ENCODE measurements around the gene PRPF19.
A peak's percentile ranks its signal among the peaks of the same experiment; 100 is the strongest.

PRPF19 gene

DNA sequence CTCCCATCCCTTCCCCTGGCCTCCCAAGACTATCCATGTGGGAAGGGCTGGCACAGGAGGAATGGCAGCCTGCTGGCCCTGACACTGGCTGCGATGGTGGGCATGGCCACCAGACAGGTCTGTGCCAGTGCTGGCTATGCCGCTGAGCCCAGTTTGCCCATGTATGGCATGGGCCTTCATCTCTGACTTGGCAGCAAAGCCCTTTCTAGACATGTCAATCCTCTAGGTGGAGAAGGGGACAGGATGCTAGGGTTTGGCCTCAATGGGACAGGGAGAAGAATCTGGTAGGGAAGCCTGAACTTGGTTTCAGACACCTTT lies 30.3 kb downstream of the PRPF19 start:
- no peak overlapping the region for H3K4me2 ChIP-seq (ENCODE audit: insufficient read depth, low read length)
- H3K9ac ChIP-seq (ENCODE audit: low read depth, low read length) = no peak overlapping the region
- no peaks in the 10 kb centered on the region for H3K79me2 ChIP-seq (ENCODE audit: insufficient read depth, low read length)
- DNase-seq = no peak
- H3K27me3 ChIP-seq (ENCODE audit: insufficient read depth, low read length, poor library complexity) = no peaks in the 10 kb centered on the region
- ATAC-seq (ENCODE audit: insufficient read depth, low read depth) = no peak
- H3K9me3 ChIP-seq (ENCODE audit: insufficient read depth, low read length, severe bottlenecking) = no peaks in the 10 kb centered on the region
- H3K4me3 ChIP-seq (ENCODE audit: low read depth in 1 of 2, low read length in 2 of 2) = no peak overlapping the region
- no peak overlapping the region for H3K27ac ChIP-seq (ENCODE audit: low read length)
- no peaks in the 10 kb centered on the region for H4K20me1 ChIP-seq (ENCODE audit: insufficient read depth, low read length)
- TF ChIP-seq EZH2 (IDR thresholded peaks at IDR 0.05; ENCODE audit: borderline replicate concordance, low read depth, low read length, severe bottlenecking) = no peak
- TF ChIP-seq, protein P1, sequence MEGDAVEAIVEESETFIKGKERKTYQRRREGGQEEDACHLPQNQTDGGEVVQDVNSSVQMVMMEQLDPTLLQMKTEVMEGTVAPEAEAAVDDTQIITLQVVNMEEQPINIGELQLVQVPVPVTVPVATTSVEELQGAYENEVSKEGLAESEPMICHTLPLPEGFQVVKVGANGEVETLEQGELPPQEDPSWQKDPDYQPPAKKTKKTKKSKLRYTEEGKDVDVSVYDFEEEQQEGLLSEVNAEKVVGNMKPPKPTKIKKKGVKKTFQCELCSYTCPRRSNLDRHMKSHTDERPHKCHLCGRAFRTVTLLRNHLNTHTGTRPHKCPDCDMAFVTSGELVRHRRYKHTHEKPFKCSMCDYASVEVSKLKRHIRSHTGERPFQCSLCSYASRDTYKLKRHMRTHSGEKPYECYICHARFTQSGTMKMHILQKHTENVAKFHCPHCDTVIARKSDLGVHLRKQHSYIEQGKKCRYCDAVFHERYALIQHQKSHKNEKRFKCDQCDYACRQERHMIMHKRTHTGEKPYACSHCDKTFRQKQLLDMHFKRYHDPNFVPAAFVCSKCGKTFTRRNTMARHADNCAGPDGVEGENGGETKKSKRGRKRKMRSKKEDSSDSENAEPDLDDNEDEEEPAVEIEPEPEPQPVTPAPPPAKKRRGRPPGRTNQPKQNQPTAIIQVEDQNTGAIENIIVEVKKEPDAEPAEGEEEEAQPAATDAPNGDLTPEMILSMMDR (IDR thresholded peaks at IDR 0.05; ENCODE audit: borderline replicate concordance, extremely low read depth, low read length, poor library complexity, severe bottlenecking) = no peak
- peaks cover 45% of the 10 kb centered on the region for H3K4me1 ChIP-seq (ENCODE audit: insufficient read depth, low read length)
- H3K36me3 ChIP-seq (ENCODE audit: insufficient read depth, low read length) = peaks cover 10% of the 10 kb centered on the region
- no peak overlapping the region for H2AFZ ChIP-seq (ENCODE audit: low read depth, low read length)

GRCh38 chr11:60875366-60876167 lies 30.8 kb downstream of the PRPF19 start:
- no peaks in the 10 kb centered on the region for H4K20me1 ChIP-seq (ENCODE audit: insufficient read depth, low read length)
- no peak overlapping the region for H3K27ac ChIP-seq (ENCODE audit: low read length)
- no peaks in the 10 kb centered on the region for H3K27me3 ChIP-seq (ENCODE audit: insufficient read depth, low read length, poor library complexity)
- no peak overlapping the region for H3K4me3 ChIP-seq (ENCODE audit: low read depth in 1 of 2, low read length in 2 of 2)
- no peak for ATAC-seq (ENCODE audit: insufficient read depth, low read depth)
- H3K4me2 ChIP-seq (ENCODE audit: insufficient read depth, low read length) = no peak overlapping the region
- no peak overlapping the region for H3K9ac ChIP-seq (ENCODE audit: low read depth, low read length)
- TF ChIP-seq, protein P1 (IDR thresholded peaks at IDR 0.05; ENCODE audit: borderline replicate concordance, extremely low read depth, low read length, poor library complexity, severe bottlenecking) = no peak
- TF ChIP-seq EZH2 (IDR thresholded peaks at IDR 0.05; ENCODE audit: borderline replicate concordance, low read depth, low read length, severe bottlenecking) = no peak
- no peak for DNase-seq
- no peaks in the 10 kb centered on the region for H3K9me3 ChIP-seq (ENCODE audit: insufficient read depth, low read length, severe bottlenecking)
- H3K79me2 ChIP-seq (ENCODE audit: insufficient read depth, low read length) = no peaks in the 10 kb centered on the region
- H3K36me3 ChIP-seq (ENCODE audit: insufficient read depth, low read length) = peaks cover 6% of the 10 kb centered on the region
- H2AFZ ChIP-seq (ENCODE audit: low read depth, low read length) = no peak overlapping the region
- peaks cover 51% of the 10 kb centered on the region for H3K4me1 ChIP-seq (ENCODE audit: insufficient read depth, low read length)

DNA sequence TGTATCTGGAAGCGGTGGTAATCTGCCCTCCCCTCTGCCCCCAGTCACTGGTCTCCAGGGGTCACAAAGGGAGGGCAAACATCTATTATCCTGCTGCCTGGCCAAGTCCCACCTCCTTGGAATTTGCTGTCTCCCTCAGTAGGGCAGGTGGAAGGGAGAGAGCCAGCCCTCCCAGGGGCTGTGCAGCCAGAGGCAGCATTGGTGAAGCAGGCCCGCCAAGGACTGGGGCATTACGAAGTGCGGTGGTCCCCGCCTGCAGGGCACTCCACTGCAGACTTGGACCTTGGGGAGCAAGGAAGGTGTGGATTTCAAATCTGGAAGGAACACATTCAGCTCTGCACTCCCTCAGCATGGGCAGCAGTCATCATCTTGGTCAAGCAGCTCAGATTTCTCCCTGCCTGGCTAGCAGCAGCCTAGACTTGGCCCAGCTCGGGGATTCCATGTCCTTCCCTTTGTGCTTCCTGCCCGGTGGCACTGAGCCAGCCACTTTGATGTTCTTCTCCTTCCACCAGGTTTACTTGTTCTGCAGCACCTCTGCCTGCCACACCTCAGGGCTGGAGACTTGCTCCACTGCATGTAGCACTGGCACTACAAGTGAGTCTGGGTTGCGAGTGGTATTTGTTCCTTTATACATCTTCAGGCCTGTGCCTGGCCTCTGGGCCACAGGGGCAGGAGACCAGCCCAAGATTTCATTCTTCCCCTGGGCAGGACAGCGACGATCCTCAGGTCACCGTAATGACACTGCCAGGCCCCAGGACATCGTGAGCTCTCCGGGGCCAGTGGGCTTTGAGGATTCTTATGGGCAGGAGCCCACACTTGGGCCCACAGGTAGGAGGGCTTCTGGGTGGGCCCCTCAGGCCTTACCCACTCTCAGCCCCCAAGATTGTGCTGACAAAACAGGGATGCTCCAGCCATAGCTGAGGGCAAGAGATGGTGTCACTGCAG lies 31.7 kb downstream of the PRPF19 start:
- no peak for DNase-seq

More for the DNA sequence above, 31.7 kb downstream of the PRPF19 start:
- Histone ChIP-seq H3K27me3 (ENCODE audit: insufficient read depth, low read length, poor library complexity) (no peaks in the 10 kb centered on the region), H3K4me1 (ENCODE audit: insufficient read depth, low read length) (peaks cover 59% of the 10 kb centered on the region), H3K9ac (ENCODE audit: low read depth, low read length) (no peak overlapping the region), H3K36me3 (ENCODE audit: insufficient read depth, low read length) (0 out of 2 replicates have a peak, but pooled peaks cover under 1% of the 10 kb centered on the region), H3K4me3 (ENCODE audit: low read depth in 1 of 2, low read length in 2 of 2) (no peak overlapping the region), H3K9me3 (ENCODE audit: insufficient read depth, low read length, severe bottlenecking) (no peaks in the 10 kb centered on the region), H4K20me1 (ENCODE audit: insufficient read depth, low read length) (no peaks in the 10 kb centered on the region), H3K4me2 (ENCODE audit: insufficient read depth, low read length) (no peak overlapping the region), H3K27ac (ENCODE audit: low read length) (peak overlapping the region; percentile 93), H3K79me2 (ENCODE audit: insufficient read depth, low read length) (no peaks in the 10 kb centered on the region), H2AFZ (ENCODE audit: low read depth, low read length) (no peak overlapping the region)
- no peak for ATAC-seq (ENCODE audit: insufficient read depth, low read depth)
- TF ChIP-seq EZH2 (IDR thresholded peaks at IDR 0.05; ENCODE audit: borderline replicate concordance, low read depth, low read length, severe bottlenecking) = no peak
- TF ChIP-seq, protein P1 (IDR thresholded peaks at IDR 0.05; ENCODE audit: borderline replicate concordance, extremely low read depth, low read length, poor library complexity, severe bottlenecking) = no peak

All from DND-41 (cell line).